ENCODE measurements around the gene TMIGD1.

TMIGD1 gene

DNA sequence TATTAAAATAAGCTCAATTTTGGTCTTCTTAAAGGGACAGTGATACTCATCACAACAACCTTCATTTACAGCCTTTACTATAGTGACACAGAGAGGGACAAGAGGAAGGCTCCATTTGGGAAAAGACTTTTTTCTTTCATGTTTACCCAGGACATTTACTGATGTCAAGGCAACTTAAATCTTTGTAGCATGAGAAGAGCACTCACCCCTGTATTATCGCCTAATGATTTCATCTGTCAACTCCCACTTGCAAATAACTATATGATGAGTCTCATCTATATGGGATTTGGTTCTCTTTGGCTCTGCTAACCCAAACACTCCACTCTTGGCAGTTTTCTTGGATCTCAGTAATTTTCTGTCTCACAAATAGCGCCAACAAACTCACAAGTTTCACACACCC lies 66.2 kb downstream of the TMIGD1 start:
- no peaks in the 10 kb centered on the region for H3K9me3 ChIP-seq (ENCODE audit: control insufficient read depth, insufficient read depth, low read length)
- H3K27me3 ChIP-seq (ENCODE audit: control insufficient read depth, insufficient read depth, low read length), result no peaks in the 10 kb centered on the region
- H3K4me3 ChIP-seq (ENCODE audit: low read depth, low read length), result no peak overlapping the region
- H3K9ac ChIP-seq (ENCODE audit: low read depth, low read length), result no peak overlapping the region
- H3K36me3 ChIP-seq (ENCODE audit: control insufficient read depth, insufficient read depth, low read length), result peaks cover 16% of the 10 kb centered on the region
- peaks cover 4% of the 10 kb centered on the region for H3K4me1 ChIP-seq (ENCODE audit: control insufficient read depth, insufficient read depth, low read length)

Data from iPS-15b (cell line).